ENCODE measurements around the gene SGCD.

Gene SGCD

GRCh38 chr5:156498226-156498980, 171.4 kb downstream of the SGCD start:
- TF ChIP-seq CTCF (IDR thresholded peaks at IDR 0.05; ENCODE audit: low read depth, low read length) = no peak
- no peak for DNase-seq (ENCODE audit: low read depth, low spot score)
- in situ Hi-C loops (cut with HindIII; ENCODE audit: low sequenced_read_pairs) = no loop called here
- no peak overlapping the region for H3K4me3 ChIP-seq (ENCODE audit: low read depth, low read length)

- no peak overlapping the region for H3K4me3 ChIP-seq (ENCODE audit: low read depth, low read length)
- TF ChIP-seq CTCF (IDR thresholded peaks at IDR 0.05; ENCODE audit: low read depth, low read length) = no peak
- no peak for DNase-seq (ENCODE audit: low read depth, low spot score)
- in situ Hi-C loops (cut with HindIII; ENCODE audit: low sequenced_read_pairs) = no loop called here
These were observed 173.8 kb downstream of the SGCD start for GRCh38 chr5:156500755-156501154.

GRCh38 chr5:156505101-156505500, 178.1 kb downstream of the SGCD start:
- in situ Hi-C loops (cut with HindIII; ENCODE audit: low sequenced_read_pairs) = no loop called here
- no peak for DNase-seq (ENCODE audit: low read depth, low spot score)
- no peak overlapping the region for H3K4me3 ChIP-seq (ENCODE audit: low read depth, low read length)
- no peak for TF ChIP-seq CTCF (IDR thresholded peaks at IDR 0.05; ENCODE audit: low read depth, low read length)

GRCh38 chr5:156513123-156513815, 186.3 kb downstream of the SGCD start:
- no peak for DNase-seq (ENCODE audit: low read depth, low spot score)
- no peak overlapping the region for H3K4me3 ChIP-seq (ENCODE audit: low read depth, low read length)
- TF ChIP-seq CTCF (IDR thresholded peaks at IDR 0.05; ENCODE audit: low read depth, low read length) = no peak
- in situ Hi-C loops (cut with HindIII; ENCODE audit: low sequenced_read_pairs) = no loop called here

- H3K4me3 ChIP-seq (ENCODE audit: low read depth, low read length) = no peak overlapping the region
- no peak for TF ChIP-seq CTCF (IDR thresholded peaks at IDR 0.05; ENCODE audit: low read depth, low read length)
- no peak for DNase-seq (ENCODE audit: low read depth, low spot score)
- in situ Hi-C loops (cut with HindIII; ENCODE audit: low sequenced_read_pairs) = no loop called here
These were observed 188.2 kb downstream of the SGCD start for GRCh38 chr5:156515121-156515520.

- in situ Hi-C loops (cut with HindIII; ENCODE audit: low sequenced_read_pairs) = no loop called here
- no peak overlapping the region for H3K4me3 ChIP-seq (ENCODE audit: low read depth, low read length)
- TF ChIP-seq CTCF (IDR thresholded peaks at IDR 0.05; ENCODE audit: low read depth, low read length) = no peak
- no peak for DNase-seq (ENCODE audit: low read depth, low spot score)
These were observed 188.9 kb downstream of the SGCD start for GRCh38 chr5:156515803-156516360.

Measured in astrocyte of the spinal cord (primary cell).